DND-41 (cell line): ENCODE results near the gene PRPSAP1.
"Not testable (repeated sequence)": the region's sequence is repeated elsewhere in the genome, so short reads cannot be mapped to it uniquely, and the experiment has no call there.

Experiments
- EZH2 ChIP-seq: IDR thresholded peaks from 3 replicates; pipeline ENCODE4 v1.6.1; 2012; ENCODE audit warnings: borderline replicate concordance, low read depth, mild to moderate bottlenecking, moderate library complexity, low read length, inconsistent platforms; ENCODE audit not compliant: severe bottlenecking
- TF ChIP-seq, protein P1 (sequence below): IDR thresholded peaks from 2 replicates; pipeline ENCODE4 v1.5.1; 2012; ENCODE audit warnings: borderline replicate concordance, low read length, moderate library complexity, mild to moderate bottlenecking; ENCODE audit not compliant: poor library complexity, severe bottlenecking; ENCODE audit errors: extremely low read depth

DNA sequence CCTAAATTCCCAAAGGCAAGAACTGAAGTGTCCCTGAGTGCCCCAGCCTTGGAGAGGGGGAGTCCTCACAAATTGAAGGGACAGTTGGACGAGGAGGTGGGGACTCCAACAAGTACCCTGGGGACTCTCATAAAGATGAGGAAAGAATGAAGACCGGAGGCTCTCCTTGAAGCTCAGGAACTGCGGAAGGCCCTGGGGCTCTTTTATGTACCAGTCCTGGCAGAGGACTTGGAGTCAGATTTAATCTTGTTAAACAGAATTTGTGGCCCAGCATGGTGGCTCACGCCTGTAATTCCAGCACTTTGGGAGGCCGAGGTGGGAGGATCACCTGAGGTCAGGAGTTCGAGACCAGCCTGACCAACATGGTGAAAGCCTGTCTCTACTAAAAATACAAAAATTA, 6.1 kb upstream of the PRPSAP1 start:
- not testable (repeated sequence) for TF ChIP-seq EZH2
- TF ChIP-seq, protein P1, sequence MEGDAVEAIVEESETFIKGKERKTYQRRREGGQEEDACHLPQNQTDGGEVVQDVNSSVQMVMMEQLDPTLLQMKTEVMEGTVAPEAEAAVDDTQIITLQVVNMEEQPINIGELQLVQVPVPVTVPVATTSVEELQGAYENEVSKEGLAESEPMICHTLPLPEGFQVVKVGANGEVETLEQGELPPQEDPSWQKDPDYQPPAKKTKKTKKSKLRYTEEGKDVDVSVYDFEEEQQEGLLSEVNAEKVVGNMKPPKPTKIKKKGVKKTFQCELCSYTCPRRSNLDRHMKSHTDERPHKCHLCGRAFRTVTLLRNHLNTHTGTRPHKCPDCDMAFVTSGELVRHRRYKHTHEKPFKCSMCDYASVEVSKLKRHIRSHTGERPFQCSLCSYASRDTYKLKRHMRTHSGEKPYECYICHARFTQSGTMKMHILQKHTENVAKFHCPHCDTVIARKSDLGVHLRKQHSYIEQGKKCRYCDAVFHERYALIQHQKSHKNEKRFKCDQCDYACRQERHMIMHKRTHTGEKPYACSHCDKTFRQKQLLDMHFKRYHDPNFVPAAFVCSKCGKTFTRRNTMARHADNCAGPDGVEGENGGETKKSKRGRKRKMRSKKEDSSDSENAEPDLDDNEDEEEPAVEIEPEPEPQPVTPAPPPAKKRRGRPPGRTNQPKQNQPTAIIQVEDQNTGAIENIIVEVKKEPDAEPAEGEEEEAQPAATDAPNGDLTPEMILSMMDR, result not testable (repeated sequence)
